HG03342 (cell line): Measurements from ENCODE around the gene KCNQ2.

Experiments
- ATAC-seq: cut with Tn5 transposase; IDR thresholded peaks from one replicate; pipeline ENCODE4 v1.9.1; 2021; ENCODE audit warnings: mild to moderate bottlenecking, moderate library complexity; ENCODE audit not compliant: unreplicated experiment

The KCNQ2 gene

DNA sequence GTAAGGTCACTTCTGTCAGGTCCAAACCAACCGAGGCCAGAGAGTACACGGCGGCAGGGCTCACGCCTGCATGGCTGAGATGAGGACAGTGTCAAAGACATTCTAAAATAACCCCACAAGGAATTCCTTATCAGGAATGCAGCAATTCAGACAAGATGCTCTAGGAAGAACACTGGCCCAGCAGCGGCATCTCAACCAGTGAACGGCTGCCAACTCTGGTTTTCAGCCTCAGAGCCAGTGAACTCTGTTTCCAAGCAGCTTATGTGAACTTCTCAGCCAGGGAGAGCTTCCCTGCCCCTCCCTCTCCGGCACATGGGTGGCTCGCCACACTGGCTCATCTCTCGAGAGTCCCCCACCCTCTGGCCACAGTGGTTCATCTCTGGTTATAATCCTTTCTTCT, 36.9 kb downstream of the KCNQ2 start:
- ATAC-seq = no peak

DNA sequence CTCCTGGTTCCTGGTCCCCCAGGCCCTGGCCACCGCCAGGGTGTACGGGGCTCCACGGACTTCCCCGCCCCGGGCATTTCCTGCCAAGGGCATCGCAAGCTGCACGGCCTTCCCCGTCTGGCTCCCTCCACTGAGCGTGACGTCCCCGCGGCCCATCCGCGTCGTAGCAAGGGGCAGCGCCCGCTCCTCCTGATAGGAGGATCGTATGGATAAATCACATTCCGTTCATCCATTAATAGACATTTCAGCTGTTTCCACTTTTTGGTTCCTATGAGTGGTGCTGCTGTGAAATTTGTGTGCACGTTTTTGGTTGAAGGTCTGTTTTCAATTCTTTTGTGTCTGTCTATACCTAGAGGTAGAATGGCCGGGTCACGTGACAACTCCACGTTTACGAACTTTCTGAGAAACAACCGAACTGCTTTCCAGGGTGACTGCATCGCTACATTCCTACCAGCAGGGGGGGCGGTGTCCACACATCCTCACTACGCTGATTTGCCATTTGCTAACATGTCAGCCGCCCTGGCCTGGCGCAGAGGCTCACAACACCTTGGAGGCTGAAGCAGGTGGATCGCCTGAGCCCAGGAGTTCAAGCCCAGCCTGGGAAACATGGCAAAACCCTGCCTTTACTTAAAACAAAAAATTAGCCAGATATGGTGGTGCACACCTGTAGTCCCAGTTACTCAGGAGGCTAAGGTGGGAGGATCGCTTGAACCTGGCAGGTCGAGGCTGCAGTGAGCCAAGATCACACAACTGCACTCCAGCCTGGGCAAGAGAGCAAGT, 37.7 kb downstream of the KCNQ2 start:
- ATAC-seq = peak; percentile 46

DNA sequence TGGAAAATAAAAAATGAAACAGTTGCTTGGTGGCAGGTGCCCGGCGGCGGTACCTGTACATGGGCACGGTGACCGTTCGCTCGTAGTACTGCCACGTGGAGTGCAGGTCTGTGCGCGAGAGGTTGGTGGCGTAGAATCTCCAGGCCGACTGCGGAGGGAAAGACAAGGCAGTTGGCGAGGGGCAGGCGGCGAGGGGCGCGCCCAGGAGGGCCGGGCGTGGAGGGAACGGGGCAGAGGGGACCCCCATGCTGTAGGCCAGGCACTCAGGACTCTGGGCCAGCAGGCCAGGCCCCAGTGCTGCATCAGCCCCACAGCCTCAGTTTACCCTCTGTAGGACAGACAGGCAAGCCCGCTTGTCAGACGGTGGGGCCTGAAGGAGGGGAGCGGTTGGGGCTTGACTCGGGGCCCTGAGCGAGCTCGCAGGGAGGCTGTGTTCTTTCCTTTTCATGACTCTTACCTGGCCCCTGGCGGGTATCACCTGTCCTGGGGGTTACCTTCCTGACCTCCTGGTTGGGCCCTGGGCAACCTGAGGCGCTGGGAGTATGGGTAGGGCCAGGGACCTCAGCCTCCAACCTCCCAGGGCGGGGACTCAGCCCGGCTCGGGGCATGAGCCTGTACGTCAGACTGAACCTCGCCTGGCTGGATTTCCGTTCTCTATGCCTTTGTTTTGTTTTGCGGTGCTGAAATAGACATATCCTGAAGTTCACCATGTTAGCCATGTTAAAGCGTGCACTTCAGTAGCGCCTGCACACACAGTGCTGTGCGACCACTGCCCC, 38.5 kb downstream of the KCNQ2 start:
- no peak for ATAC-seq

DNA sequence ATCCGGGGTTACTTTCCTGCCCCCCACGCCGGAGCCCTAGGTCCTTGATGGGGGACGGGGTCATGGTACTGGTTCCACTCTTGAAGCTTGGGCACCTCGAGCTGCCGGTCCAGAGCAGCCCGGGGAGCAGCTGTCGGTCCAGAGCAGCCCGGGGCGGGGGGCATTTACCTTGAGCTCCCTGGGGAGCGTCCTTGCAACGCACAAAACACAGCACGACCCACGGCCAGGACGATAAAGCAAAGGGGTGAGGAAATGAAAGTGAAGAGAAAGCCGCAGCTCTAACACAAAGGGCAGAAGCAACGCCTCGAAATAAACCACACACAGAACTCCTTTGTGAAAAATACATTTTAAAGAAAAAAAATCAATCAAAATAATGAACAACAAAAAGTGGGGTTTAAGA, 39.1 kb downstream of the KCNQ2 start:
- no peak for ATAC-seq

GRCh38 chr20:63432577-63433325, 39.7 kb downstream of the KCNQ2 start:
- ATAC-seq = no peak

GRCh38 chr20:63431944-63432343, 40.5 kb downstream of the KCNQ2 start:
- ATAC-seq = no peak

DNA sequence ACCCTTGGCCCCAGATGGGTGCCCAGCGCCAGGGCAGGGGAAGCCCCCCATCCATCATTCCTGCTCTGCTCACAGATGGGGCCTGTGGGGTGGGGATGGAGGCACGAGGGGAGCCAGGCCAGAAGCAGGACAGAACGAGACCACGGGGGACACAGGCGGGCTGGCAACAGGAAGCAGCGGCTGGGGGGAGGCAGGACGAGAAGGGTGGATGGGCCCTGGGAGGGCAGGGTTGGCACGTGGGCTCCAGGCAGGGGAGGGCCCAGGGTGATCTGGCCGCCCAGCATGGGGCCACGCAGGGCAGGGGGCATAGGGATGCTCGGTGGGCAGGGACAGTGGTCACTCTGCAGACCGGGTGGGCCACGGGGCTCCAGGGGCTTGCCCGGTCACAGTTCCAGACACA, 41.6 kb downstream of the KCNQ2 start:
- no peak for ATAC-seq

GRCh38 chr20:63429992-63430391, 42.5 kb downstream of the KCNQ2 start:
- no peak for ATAC-seq

- no peak for ATAC-seq
These were observed 43.4 kb downstream of the KCNQ2 start for GRCh38 chr20:63428906-63429575.

- ATAC-seq = no peak
These were observed 44.6 kb downstream of the KCNQ2 start for GRCh38 chr20:63427724-63428330.

DNA sequence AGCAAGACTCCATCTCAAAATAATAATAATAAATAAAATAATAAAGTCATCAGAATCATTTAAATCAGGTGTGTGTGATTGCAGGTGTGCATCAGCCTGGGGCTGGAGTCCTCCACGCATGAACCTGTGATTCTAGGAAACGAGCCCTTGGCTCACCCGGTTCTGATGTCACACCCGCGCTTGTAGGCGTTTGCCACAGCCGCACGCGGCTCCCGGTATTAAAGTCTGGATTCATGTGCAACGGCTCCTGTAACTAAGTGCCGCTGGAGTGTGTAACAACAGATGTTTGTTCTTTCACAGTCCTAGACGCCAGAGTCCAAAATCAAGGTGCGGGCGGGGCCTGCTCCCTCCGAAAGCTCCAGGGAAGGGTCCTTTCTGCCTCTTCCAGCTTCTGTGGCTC, 45.2 kb downstream of the KCNQ2 start:
- no peak for ATAC-seq

- no peak for ATAC-seq
These were observed 46.5 kb downstream of the KCNQ2 start for GRCh38 chr20:63425846-63426485.

DNA sequence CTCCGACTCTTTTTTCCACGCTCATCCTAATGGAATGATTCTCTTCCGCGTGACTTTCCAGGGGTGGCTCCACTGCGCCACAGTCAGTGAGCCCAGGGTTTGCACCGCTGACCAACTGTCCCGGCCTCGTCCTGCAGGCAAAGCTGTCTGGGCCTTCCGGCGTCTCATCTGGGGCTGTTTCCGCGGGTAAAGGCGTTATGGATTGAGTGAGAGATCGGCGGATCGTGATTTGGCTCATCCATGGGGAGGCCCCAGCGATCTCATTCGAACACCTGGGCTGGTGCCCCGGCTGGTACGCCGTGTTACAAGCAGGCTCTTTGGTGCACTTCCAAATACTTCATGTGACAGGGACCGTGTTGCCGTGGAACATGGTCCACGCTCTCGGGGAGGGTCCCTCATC, 47.8 kb downstream of the KCNQ2 start:
- no peak for ATAC-seq

DNA sequence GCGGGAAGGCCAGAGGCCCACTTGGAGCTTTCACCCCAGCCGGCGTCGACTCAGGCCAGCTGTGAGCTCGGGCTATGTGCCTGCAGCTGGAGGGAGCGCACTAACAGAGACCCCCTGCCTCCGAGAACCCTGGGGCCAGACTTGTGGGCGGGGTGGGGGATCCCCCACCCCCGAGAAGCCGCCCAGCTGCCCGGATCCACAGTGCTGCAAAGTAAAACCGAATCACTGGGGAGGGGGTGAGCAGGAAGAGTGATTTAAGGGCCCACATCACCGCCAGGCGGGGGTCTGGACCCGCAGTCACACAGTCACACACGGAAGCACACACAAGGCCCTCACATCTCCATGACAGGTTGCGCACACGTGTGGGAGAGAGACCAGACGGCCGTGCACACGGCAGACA, 48.7 kb downstream of the KCNQ2 start:
- ATAC-seq = no peak

- no peak for ATAC-seq
These were observed 49.8 kb downstream of the KCNQ2 start for GRCh38 chr20:63422653-63423052.

- no peak for ATAC-seq
These were observed 50.5 kb downstream of the KCNQ2 start for GRCh38 chr20:63421913-63422312.

DNA sequence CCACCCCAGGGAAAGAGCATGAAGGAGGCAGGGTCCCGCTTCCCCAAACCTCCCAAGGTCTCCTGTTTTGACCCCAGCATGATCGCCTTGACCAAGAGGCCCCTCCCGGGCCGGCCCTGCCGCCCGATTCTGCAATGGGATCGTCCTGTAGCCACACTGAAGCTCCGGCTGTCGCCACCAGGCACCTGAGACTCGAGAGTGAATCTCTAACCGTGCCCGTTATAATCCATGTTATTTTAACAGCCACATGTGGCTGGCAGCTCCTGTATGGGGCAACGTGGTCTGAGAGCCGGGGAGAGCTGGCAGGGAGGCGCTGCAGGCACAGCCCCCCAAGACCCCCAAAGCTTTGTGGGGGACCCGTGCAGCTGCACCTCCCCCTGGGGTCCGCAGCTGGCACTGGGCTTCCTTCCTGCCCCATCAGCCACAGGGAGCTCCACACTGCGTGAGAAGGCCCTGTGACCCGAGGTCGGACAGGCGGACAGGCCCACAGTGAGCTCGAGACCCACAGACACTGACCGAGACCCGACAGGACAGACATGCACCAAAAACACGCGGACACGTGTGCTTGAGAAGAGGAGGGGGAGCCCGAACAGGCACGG, 51.3 kb downstream of the KCNQ2 start:
- no peak for ATAC-seq

DNA sequence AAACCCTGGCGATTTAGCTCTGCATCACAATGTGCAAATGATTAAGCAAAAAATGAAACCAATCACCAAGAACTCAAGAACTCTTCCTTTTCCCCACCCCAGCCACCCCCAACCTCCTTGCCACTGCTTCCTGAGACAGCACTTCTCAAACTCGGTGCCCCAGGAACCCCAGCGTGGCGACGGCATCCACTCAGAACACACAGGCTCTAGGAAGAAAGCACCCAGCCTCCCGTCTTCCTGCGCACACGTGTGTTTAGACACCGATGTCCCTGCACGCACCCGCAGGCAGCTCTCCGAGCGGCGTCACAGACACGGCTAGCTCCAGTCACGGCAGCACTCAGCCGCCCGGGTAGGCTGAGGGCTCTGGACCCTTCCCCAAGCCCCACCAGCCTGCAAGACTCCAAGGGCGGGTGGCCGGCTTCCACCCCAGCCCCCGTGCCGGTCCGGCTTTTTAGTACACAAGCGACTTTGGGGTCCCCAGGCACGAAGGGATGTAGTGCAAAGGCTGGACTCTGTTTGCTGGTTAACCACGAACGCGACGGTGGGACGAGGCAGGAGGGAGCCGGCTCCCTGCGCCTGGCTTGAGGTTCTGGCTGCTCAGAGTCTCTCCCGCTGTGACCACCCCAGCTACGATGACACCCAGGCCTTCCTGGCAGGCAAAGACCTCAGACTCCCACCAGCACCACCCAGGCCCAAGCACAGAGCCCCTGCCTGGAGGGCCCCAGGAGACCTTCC, 51.9 kb downstream of the KCNQ2 start:
- no peak for ATAC-seq

DNA sequence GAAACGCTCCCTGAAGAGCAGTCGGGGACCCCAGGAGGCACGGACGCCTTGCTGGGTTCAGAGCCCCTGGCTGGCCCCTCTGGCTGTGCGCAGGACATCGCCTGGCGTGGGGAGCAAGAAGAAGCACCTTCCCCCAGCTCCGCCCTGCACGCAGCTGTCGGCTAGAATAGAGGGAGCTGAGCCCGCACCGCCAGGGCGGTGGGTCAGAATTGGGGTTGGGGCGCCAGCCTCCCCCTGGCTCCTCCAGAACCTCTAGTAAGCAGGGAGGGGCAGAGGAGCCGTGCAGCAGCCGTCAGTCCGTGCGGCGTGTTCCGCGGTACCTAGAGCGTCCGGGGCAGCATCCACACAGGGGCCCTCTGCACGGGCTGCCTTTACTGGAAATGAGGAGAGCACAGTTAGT, 53.2 kb downstream of the KCNQ2 start:
- no peak for ATAC-seq
